Endodermal cell (in vitro differentiated cells): Measurements from ENCODE around the gene MIF. TPM values are rescaled to one million over a fixed set of nuclear protein-coding genes. Genes with fewer than 3 reads are reported as not detected.

Source experiments
- DNase-seq: peaks from one replicate; pipeline ENCODE4 v3.0.0-alpha.2; 2017
- H3K27ac ChIP-seq: 2 replicates; pipeline ENCODE4 v1.5.1; 2013; ENCODE audit warnings: mild to moderate bottlenecking, low read depth, low read length, moderate library complexity
- H3K27me3 ChIP-seq: 2 replicates; pipeline ENCODE4 v1.6.1; 2013; ENCODE audit warnings: mild to moderate bottlenecking, low read length, moderate library complexity; ENCODE audit not compliant: insufficient read depth, control insufficient read depth, poor library complexity, severe bottlenecking
- H3K36me3 ChIP-seq: 2 replicates; pipeline ENCODE4 v1.7.0; 2013; ENCODE audit warnings: mild to moderate bottlenecking, low read length, moderate library complexity; ENCODE audit not compliant: control insufficient read depth, insufficient read depth
- H3K4me1 ChIP-seq: one replicate; pipeline ENCODE4 v1.7.0; 2013; ENCODE audit warnings: low read length; ENCODE audit not compliant: control insufficient read depth, insufficient read depth
- H3K4me3 ChIP-seq: 2 replicates; pipeline ENCODE4 v1.5.1; 2013; ENCODE audit warnings: mild to moderate bottlenecking, low read length, moderate library complexity
- H3K9ac ChIP-seq: 2 replicates; pipeline ENCODE4 v1.6.1; 2013; ENCODE audit warnings: mild to moderate bottlenecking, low read length, moderate library complexity; ENCODE audit not compliant: poor library complexity, severe bottlenecking; ENCODE audit errors: extremely low read depth
- H3K9me3 ChIP-seq: 2 replicates; pipeline ENCODE4 v1.6.1; 2013; ENCODE audit warnings: mild to moderate bottlenecking, low read length, moderate library complexity; ENCODE audit not compliant: control insufficient read depth
- H3K27ac Mint-ChIP-seq: 2 replicates; pipeline ENCODE4 v1.8.0; 2020; ENCODE audit warnings: mixed read lengths
- H3K27me3 Mint-ChIP-seq: 2 replicates; pipeline ENCODE4 v1.8.0; 2021; ENCODE audit warnings: mild to moderate bottlenecking, mixed read lengths; ENCODE audit not compliant: insufficient read depth
- H3K36me3 Mint-ChIP-seq: 2 replicates; pipeline ENCODE4 v1.8.0; 2020; ENCODE audit warnings: low read depth, mixed read lengths
- H3K4me1 Mint-ChIP-seq: 2 replicates; pipeline ENCODE4 v1.8.0; 2020; ENCODE audit warnings: mixed read lengths
- H3K4me3 Mint-ChIP-seq: 2 replicates; pipeline ENCODE4 v1.8.0; 2020; ENCODE audit warnings: mild to moderate bottlenecking, moderate library complexity, mixed read lengths
- H3K9me3 Mint-ChIP-seq: 2 replicates; pipeline ENCODE4 v1.8.0; 2020; ENCODE audit warnings: mild to moderate bottlenecking, mixed read lengths
- WGBS, 2 experiments: methylation state at CpG; one replicate each; pipeline versions ENCODE4 v1.1.5 to v1.1.7; 2013; ENCODE audit warnings: missing lambda C conversion rate in 2 of 2, mixed read lengths in 1 of 2; ENCODE audit not compliant: insufficient coverage in 1 of 2, insufficient read length in 1 of 2; 5-methylcytosine and 5-hydroxymethylcytosine counted together
- total RNA-seq, 2 donors: library from RNA; stranded (reverse); fragmentation: NEBNext Ultra II Directional in 1 of 2; extraction: Animal tissue kit (Norgen Biotek cat#: 25700) in 1 of 2; gene quantifications; 2 replicates in 1 of 2; 3 replicates in 1 of 2; pipeline ENCODE4 v1.2.1, GENCODE V29; 2021
- TF ChIP-seq, protein P1 (sequence below): fragments of 200-600 bp; sonication (generic); conservative IDR thresholded peaks from 2 replicates; pipeline ENCODE4 v1.5.0; 2021; ENCODE audit warnings: antibody characterized with exemption, mild to moderate bottlenecking

Gene MIF
- total RNA-seq, 2 donors from 2014 or later, result 722 to 753 TPM

GRCh38 chr22:23856721-23857605, 37.2 kb upstream of the MIF start:
- peak overlapping the region; percentile 95 for H3K4me3 ChIP-seq
- DNase-seq, result peak; percentile 87
- no peaks in the 10 kb centered on the region for H3K36me3 ChIP-seq
- Mint-ChIP-seq H3K4me1 (peaks cover 16% of the 10 kb centered on the region), H3K9me3 (no peaks in the 10 kb centered on the region), H3K27ac (peak overlapping the region; percentile 97), H3K36me3 (no peaks in the 10 kb centered on the region), H3K27me3 (no peaks in the 10 kb centered on the region), H3K4me3 (peak overlapping the region; percentile 80)
- WGBS, 2 experiments, result 3% methylated on average over 18 to 54 of the region's 58 CpGs
- peak overlapping the region; percentile 86 for H3K27ac ChIP-seq
- H3K4me1 ChIP-seq, result peaks cover 5% of the 10 kb centered on the region
- peak overlapping the region; percentile 57 for H3K9ac ChIP-seq
- no peaks in the 10 kb centered on the region for H3K27me3 ChIP-seq
- H3K9me3 ChIP-seq, result no peaks in the 10 kb centered on the region
- TF ChIP-seq, protein P1, sequence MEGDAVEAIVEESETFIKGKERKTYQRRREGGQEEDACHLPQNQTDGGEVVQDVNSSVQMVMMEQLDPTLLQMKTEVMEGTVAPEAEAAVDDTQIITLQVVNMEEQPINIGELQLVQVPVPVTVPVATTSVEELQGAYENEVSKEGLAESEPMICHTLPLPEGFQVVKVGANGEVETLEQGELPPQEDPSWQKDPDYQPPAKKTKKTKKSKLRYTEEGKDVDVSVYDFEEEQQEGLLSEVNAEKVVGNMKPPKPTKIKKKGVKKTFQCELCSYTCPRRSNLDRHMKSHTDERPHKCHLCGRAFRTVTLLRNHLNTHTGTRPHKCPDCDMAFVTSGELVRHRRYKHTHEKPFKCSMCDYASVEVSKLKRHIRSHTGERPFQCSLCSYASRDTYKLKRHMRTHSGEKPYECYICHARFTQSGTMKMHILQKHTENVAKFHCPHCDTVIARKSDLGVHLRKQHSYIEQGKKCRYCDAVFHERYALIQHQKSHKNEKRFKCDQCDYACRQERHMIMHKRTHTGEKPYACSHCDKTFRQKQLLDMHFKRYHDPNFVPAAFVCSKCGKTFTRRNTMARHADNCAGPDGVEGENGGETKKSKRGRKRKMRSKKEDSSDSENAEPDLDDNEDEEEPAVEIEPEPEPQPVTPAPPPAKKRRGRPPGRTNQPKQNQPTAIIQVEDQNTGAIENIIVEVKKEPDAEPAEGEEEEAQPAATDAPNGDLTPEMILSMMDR, result peak; percentile 48

- H3K9me3 Mint-ChIP-seq, result no peaks in the 10 kb centered on the region
Observed at GRCh38 chr22:23857606-23858483, 36.3 kb upstream of the MIF start, which contains the start of gene SLC2A11. Gene SLC2A11, plus strand, starts transcription at chr22:23857875. Its CDS starts 125 bp downstream, at chr22:23858000.

GRCh38 chr22:23858484-23858815, 35.7 kb upstream of the MIF start:
- H3K4me3 Mint-ChIP-seq, result peak overlapping the region; percentile 80
- TF ChIP-seq, protein P1, result no peak
- Histone ChIP-seq H3K4me1 (peaks cover 5% of the 10 kb centered on the region), H3K9me3 (no peaks in the 10 kb centered on the region), H3K36me3 (no peaks in the 10 kb centered on the region), H3K4me3 (peak overlapping the region; percentile 95), H3K27me3 (no peaks in the 10 kb centered on the region), H3K27ac (no peak overlapping the region), H3K9ac (peak overlapping the region; percentile 60)
- no peaks in the 10 kb centered on the region for H3K9me3 Mint-ChIP-seq
- H3K27ac Mint-ChIP-seq, result peak overlapping the region; percentile 97
- peaks cover 16% of the 10 kb centered on the region for H3K4me1 Mint-ChIP-seq
- WGBS, 2 experiments, result 34 to 67% methylated on average over 1 to 3 of the region's 7 CpGs
- DNase-seq, result no peak
- H3K36me3 Mint-ChIP-seq, result peaks cover 2% of the 10 kb centered on the region
- H3K27me3 Mint-ChIP-seq, result no peaks in the 10 kb centered on the region

More at GRCh38 chr22:23857606-23858483, 36.3 kb upstream of the MIF start, which contains the start of gene SLC2A11:
- Histone ChIP-seq H3K36me3 (no peaks in the 10 kb centered on the region), H3K27ac (peak within 1 kb of the TSS; percentile 86), H3K4me3 (peak within 1 kb of the TSS; percentile 95), H3K4me1 (peaks cover 5% of the 10 kb centered on the region), H3K9me3 (no peaks in the 10 kb centered on the region), H3K9ac (peak within 1 kb of the TSS; percentile 60), H3K27me3 (no peaks in the 10 kb centered on the region)
- Mint-ChIP-seq H3K4me1 (peaks cover 16% of the 10 kb centered on the region), H3K27ac (peak within 1 kb of the TSS; percentile 97), H3K27me3 (no peaks in the 10 kb centered on the region), H3K36me3 (peaks cover 2% of the 10 kb centered on the region), H3K4me3 (peak within 1 kb of the TSS; percentile 80)
- TF ChIP-seq, protein P1, result peak; percentile 47
- 0% methylated on average over 51 to 60 of the region's 60 CpGs for WGBS, 2 experiments
- DNase-seq, result peak; percentile 99
